Measurements from ENCODE around the gene USO1. TPM values are rescaled to one million over a fixed set of nuclear protein-coding genes. Genes with fewer than 3 reads are reported as not detected.
A peak's percentile ranks its signal among the peaks of the same experiment; 100 is the strongest.

USO1 gene
- total and polyA plus RNA-seq, 9 of the 15 experiments (the other 6 are each of a cell fraction or from before 2014, with no cell fraction given): 19.3 to 97.8 (median 48.5) TPM

GRCh38 chr4:75724066-75724866, at the start of gene USO1 (continued):
- TF ChIP-seq ZNF436 (CRISPR knock-in tag; IDR thresholded peaks at IDR 0.05) (no peak), MEF2A (IDR thresholded peaks at IDR 0.05; ENCODE audit: control insufficient read depth, low read depth, low read length) (no peak), SMARCB1 (IDR thresholded peaks at IDR 0.05; ENCODE audit: insufficient read length, low read depth) (no peak), OTX1 (CRISPR knock-in tag; IDR thresholded peaks at IDR 0.05) (no peak), MBD1 (CRISPR knock-in tag; IDR thresholded peaks at IDR 0.05) (no peak), BMI1 (IDR thresholded peaks at IDR 0.05; ENCODE audit: low read length) (no peak), MAFK (IDR thresholded peaks at IDR 0.05; ENCODE audit: low read length) (no peak), ID3 (CRISPR knock-in tag; IDR thresholded peaks at IDR 0.05) (no peak), ID3 (tag; IDR thresholded peaks at IDR 0.05) (no peak), TEAD4 (IDR thresholded peaks at IDR 0.05; ENCODE audit: low read length) (peak; percentile 68), TEAD4 (CRISPR knock-in tag; IDR thresholded peaks at IDR 0.05; ENCODE audit: borderline replicate concordance) (no peak), EHMT2 (IDR thresholded peaks at IDR 0.05) (no peak), ETV1 (tag; conservative IDR thresholded peaks at IDR 0.05; ENCODE audit: low read depth) (peak; percentile 35; the same call in 1 of the 2 replicates), ZNF512 (tag; IDR thresholded peaks at IDR 0.05) (no peak), SNIP1 (IDR thresholded peaks at IDR 0.05; ENCODE audit: low read depth) (no peak), ZBTB33 (CRISPR knock-in tag; IDR thresholded peaks at IDR 0.05) (peak; percentile 64; the same call in 1 of the 2 replicates), THRA (IDR thresholded peaks at IDR 0.05) (no peak), RBM25 (IDR thresholded peaks at IDR 0.05; ENCODE audit: low read depth, low read length, severe bottlenecking) (no peak), NCOA6 (IDR thresholded peaks at IDR 0.05) (no peak), ZNF395 (CRISPR knock-in tag; IDR thresholded peaks at IDR 0.05) (0 out of 2 replicates have a peak, but pooled peaks have one; percentile 64)
